Measurements from ENCODE around the gene CYTL1. TPM values are rescaled to one million over a fixed set of nuclear protein-coding genes. Genes with fewer than 3 reads are reported as not detected.

CYTL1 gene
- total RNA-seq, 4 donors from 2014 or later: 0.79 to 1.8 TPM; not detected in 2

DNA sequence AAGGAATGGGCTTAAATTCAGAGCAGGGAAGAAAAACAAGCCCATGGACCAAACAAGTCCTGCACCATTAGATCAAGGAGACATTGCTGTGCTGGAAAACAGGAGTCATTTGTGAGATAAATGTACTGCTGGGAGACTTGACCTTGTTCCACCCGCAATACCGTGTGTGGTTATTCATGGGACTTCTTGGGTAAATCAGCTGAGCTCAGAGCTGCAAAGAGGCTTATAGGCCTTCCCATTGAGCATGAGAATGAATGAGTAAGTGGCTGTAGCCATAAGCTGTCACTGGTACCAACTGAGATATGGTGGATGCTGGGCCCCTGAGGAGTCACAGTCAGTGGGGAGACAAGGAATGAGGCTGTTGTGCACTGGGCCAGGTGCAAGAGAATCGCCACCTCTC is 2.3 kb upstream of the CYTL1 start:
- no peak for DNase-seq
- intact Hi-C loops (cut with DNase I; ENCODE audit: low total_unique reads): no loop called here
- no peak overlapping the region for H3K27ac ChIP-seq
- H3K4me3 ChIP-seq: no peak overlapping the region
- H3K9me3 ChIP-seq: no peaks in the 10 kb centered on the region
- peaks cover 0 to 6% (median 0%) of the 10 kb centered on the region in 4 donors for H3K4me1 ChIP-seq
- in situ Hi-C loops (cut with MboI; ENCODE audit: low pct_ligation_motif_present in 1 of 4, low pct_unique_long_range_greater_than_20kb in 1 of 4, low sequenced_read_pairs in 3 of 4): no loop called here
- no peaks in the 10 kb centered on the region for H3K36me3 ChIP-seq
- peaks cover 16% of the 10 kb centered on the region for H3K27me3 ChIP-seq
- whole genome bisulfite sequencing, 2 donors (ENCODE audit: low coverage in 1 of 2): 82 to 83% methylated on average over 1 to 3 of the region's 3 CpGs
- TF ChIP-seq POLR2AphosphoS5 (IDR thresholded peaks at IDR 0.05): no peak

DNA sequence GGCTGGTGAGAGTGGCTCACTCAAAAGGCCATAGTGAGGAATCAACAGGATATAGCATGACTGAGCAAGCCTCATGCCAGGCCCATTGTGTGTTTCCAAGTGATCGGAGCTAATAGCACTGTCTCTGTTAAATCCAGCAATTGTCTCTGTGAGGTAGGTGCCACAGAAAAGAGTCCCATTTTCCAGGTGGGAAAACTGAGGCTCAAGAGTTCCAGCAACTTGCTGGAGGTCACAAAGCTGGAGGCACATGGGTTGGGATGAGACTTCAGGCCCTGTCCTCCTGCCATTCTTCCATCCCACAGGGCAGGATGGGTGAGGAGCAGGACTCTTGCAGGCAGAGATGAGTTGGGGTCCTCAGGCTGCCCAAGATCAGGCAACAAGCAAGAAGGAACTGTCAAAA is 1.1 kb upstream of the CYTL1 start:
- Histone ChIP-seq H3K4me3 (no peak overlapping the region), H3K9me3 (no peaks in the 10 kb centered on the region), H3K36me3 (no peaks in the 10 kb centered on the region), H3K4me1 (peaks cover 0 to 6% (median 0%) of the 10 kb centered on the region in 4 donors), H3K27ac (no peak overlapping the region), H3K27me3 (peaks cover 17% of the 10 kb centered on the region)
- 86% methylated on average over 1 of the region's 1 CpG; no CpG with 5 or more reads in 1 of the 2 donors for WGBS, 2 donors (ENCODE audit: low coverage in 1 of 2)
- TF ChIP-seq POLR2A (IDR thresholded peaks at IDR 0.05) (no peak), POLR2AphosphoS5 (IDR thresholded peaks at IDR 0.05) (no peak)
- intact Hi-C loops (cut with DNase I; ENCODE audit: low total_unique reads): no loop called here
- in situ Hi-C loops (cut with MboI; ENCODE audit: low pct_ligation_motif_present in 1 of 4, low pct_unique_long_range_greater_than_20kb in 1 of 4, low sequenced_read_pairs in 3 of 4): no loop called here
- no peak for DNase-seq

DNA sequence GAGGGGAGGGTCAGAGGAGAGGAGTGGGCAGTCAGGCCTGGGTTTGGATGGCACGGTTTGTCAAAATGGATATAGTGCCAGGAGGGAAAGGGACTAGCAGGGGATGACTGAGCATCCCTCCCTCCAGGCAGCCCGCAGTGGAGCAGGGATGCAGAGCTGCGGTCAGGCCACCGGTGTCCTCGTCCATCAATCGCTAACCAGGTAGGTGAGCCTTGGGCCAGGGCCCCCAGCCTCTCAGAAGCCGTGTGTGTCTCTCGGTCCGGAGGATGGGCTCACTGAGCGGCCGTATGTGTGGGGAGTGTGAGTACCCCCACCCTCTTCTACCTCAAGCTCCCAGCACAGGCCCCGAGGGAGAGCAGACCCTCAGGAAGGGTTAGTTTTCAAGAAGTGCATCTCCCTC is 538 bp upstream of the CYTL1 start:
- TF ChIP-seq, protein P1, sequence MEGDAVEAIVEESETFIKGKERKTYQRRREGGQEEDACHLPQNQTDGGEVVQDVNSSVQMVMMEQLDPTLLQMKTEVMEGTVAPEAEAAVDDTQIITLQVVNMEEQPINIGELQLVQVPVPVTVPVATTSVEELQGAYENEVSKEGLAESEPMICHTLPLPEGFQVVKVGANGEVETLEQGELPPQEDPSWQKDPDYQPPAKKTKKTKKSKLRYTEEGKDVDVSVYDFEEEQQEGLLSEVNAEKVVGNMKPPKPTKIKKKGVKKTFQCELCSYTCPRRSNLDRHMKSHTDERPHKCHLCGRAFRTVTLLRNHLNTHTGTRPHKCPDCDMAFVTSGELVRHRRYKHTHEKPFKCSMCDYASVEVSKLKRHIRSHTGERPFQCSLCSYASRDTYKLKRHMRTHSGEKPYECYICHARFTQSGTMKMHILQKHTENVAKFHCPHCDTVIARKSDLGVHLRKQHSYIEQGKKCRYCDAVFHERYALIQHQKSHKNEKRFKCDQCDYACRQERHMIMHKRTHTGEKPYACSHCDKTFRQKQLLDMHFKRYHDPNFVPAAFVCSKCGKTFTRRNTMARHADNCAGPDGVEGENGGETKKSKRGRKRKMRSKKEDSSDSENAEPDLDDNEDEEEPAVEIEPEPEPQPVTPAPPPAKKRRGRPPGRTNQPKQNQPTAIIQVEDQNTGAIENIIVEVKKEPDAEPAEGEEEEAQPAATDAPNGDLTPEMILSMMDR (IDR thresholded peaks at IDR 0.05): no peak
- TF ChIP-seq POLR2AphosphoS5 (IDR thresholded peaks at IDR 0.05) (no peak), POLR2A (IDR thresholded peaks at IDR 0.05) (no peak), EP300 (IDR thresholded peaks at IDR 0.05; ENCODE audit: low read depth) (no peak)
- 67 to 91% methylated on average over 1 to 8 of the region's 12 CpGs for WGBS, 2 donors (ENCODE audit: low coverage in 1 of 2)
- H3K4me1 ChIP-seq: peaks cover 0 to 6% (median 0%) of the 10 kb centered on the region in 4 donors
- intact Hi-C loops (cut with DNase I; ENCODE audit: low total_unique reads) (no loop called here), in situ Hi-C loops (cut with MboI; ENCODE audit: low pct_ligation_motif_present in 1 of 4, low pct_unique_long_range_greater_than_20kb in 1 of 4, low sequenced_read_pairs in 3 of 4) (no loop called here)
- H3K36me3 ChIP-seq: no peaks in the 10 kb centered on the region
- no peak for DNase-seq
- H3K9me3 ChIP-seq: no peaks in the 10 kb centered on the region
- H3K27me3 ChIP-seq: peaks cover 17% of the 10 kb centered on the region
- no peak overlapping the region for H3K4me3 ChIP-seq
- no peak overlapping the region for H3K27ac ChIP-seq

DNA sequence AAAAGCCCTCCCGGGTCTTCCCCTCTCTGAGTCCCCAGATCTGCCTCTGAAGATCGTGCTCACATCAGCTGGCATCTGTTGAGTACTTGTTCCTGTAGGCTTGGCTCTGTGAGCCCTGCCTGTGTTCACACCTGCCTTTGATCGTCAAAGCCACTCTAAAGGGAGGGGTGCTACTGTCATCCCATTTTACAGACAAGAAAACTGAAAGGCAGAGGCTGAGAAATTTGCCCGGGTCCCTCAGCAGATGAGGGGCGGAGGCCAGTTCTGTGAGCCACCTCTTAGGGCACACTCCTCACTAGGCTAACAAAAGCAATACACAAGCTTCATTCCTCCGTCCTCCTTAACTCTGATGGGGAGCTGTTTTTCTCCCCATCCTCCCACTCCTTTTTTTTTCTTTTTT is 655 bp downstream of the CYTL1 start:
- Histone ChIP-seq H3K4me3 (no peak overlapping the region), H3K27ac (no peak overlapping the region), H3K36me3 (no peaks in the 10 kb centered on the region), H3K4me1 (peaks cover 0 to 6% (median 0%) of the 10 kb centered on the region in 4 donors), H3K9me3 (no peaks in the 10 kb centered on the region), H3K27me3 (peaks cover 17% of the 10 kb centered on the region)
- intact Hi-C loops (cut with DNase I; ENCODE audit: low total_unique reads) (no loop called here), in situ Hi-C loops (cut with MboI; ENCODE audit: low pct_ligation_motif_present in 1 of 4, low pct_unique_long_range_greater_than_20kb in 1 of 4, low sequenced_read_pairs in 3 of 4) (no loop called here)
- WGBS, 2 donors (ENCODE audit: low coverage in 1 of 2): 34 to 64% methylated on average over 3 to 6 of the region's 6 CpGs
- TF ChIP-seq POLR2AphosphoS5 (IDR thresholded peaks at IDR 0.05) (no peak), POLR2A (IDR thresholded peaks at IDR 0.05) (no peak), EP300 (IDR thresholded peaks at IDR 0.05; ENCODE audit: low read depth) (no peak)
- TF ChIP-seq, protein P1 (IDR thresholded peaks at IDR 0.05): no peak
- DNase-seq: no peak

DNA sequence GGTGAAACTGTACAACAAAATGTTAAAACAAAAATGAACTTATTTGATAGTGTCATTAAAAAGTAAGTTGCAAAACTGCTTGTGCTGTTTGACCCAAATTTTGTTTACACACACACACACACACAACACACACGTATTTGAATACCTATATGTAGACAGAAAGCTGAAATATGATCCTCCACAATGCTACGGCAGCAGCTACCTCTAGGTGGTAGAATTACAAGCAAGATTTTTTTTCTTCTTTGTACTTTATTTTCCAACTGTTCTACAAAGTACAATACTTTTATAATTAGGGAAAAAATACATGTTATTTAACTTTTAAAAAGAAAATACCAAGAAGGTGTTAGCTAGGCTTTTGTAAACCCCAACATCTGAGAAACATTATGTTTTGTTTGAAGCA is 1.2 kb downstream of the CYTL1 start:
- no peaks in the 10 kb centered on the region for H3K36me3 ChIP-seq
- TF ChIP-seq POLR2A (IDR thresholded peaks at IDR 0.05) (no peak), POLR2AphosphoS5 (IDR thresholded peaks at IDR 0.05) (no peak), EP300 (IDR thresholded peaks at IDR 0.05; ENCODE audit: low read depth) (no peak)
- TF ChIP-seq, protein P1 (IDR thresholded peaks at IDR 0.05): no peak
- H3K4me3 ChIP-seq: no peak overlapping the region
- peaks cover 0 to 6% (median 0%) of the 10 kb centered on the region in 4 donors for H3K4me1 ChIP-seq
- no peak overlapping the region for H3K27ac ChIP-seq
- DNase-seq: no peak
- no peaks in the 10 kb centered on the region for H3K9me3 ChIP-seq
- in situ Hi-C loops (cut with MboI; ENCODE audit: low pct_ligation_motif_present in 1 of 4, low pct_unique_long_range_greater_than_20kb in 1 of 4, low sequenced_read_pairs in 3 of 4) (no loop called here), intact Hi-C loops (cut with DNase I; ENCODE audit: low total_unique reads) (no loop called here)
- 13 to 29% methylated on average over 2 of the region's 2 CpGs for WGBS, 2 donors (ENCODE audit: low coverage in 1 of 2)
- H3K27me3 ChIP-seq: peaks cover 17% of the 10 kb centered on the region
